Measurements from ENCODE around the gene PACS1.

PACS1 gene

DNA sequence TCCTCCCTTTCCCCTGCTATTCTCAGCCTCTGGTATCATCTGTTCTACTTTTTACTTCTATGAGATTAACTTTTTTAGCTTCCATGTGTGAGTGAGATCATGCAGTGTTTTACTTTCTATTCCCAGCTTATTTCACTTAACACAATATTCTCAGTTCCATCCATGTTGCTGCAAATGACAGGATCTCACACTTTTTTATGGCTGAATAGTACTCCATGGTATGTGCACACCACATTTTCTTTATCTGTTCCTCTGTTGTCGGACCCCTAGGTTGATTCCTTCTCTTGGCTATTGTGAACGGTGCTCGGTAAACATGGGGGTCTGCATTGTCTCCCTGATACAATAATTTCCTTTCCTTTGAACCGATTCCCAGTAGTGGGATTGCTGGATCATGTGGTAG lies 117.4 kb downstream of the PACS1 start:
- no peak for DNase-seq (ENCODE audit: low read depth)

DNA sequence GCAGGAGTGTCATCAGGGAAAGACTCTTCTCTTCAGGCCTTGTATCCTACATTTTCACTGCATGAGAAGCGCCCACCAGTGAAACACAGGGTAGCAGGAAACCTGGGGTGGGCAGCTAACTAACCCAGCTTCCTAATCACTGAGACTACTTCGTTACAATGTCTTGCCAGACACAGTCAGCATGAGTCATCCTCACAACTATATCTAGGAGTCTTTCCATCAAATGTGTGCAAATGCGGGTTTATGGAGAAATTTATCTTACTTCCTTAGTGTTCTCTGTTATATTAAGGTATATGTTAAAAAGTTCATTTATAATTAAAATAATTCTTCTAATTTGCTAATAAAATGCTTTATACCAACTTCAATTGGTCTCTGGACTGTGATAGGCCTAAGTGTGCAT lies 118.5 kb downstream of the PACS1 start:
- DNase-seq (ENCODE audit: low read depth): peak; percentile 78

DNA sequence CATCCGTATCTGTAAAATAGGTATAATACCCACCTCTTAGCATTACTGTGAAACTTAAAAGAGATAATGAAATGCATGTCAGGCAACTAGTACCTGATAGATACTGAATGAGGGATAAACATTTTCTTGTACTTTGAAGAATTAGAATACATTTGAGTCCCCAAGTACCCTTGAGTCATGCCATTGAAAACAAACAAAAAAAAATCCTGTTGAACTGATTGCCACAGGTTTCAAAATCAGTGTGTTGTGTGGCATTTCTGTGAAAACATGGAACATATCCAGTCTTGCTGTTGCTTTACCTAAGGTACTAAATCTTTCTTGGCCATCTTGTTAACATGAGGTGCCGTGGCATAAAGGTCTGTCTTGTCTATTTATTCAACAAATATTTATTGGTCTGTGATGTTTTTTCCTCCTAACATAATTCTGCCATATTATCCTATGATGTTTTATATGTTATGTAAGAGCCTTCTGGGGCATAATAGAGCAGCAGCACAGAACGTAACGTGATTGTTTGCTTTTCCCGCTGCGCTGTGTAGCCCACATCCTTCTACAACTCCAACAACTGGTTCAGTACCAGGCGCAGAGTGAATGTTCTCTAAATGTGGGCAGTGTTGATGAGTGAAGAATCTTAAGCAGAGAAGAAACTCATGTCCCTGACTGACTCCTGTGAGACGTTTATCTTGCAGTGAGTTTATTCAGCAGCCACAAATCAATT lies 119.1 kb downstream of the PACS1 start:
- no peak for DNase-seq (ENCODE audit: low read depth)

DNA sequence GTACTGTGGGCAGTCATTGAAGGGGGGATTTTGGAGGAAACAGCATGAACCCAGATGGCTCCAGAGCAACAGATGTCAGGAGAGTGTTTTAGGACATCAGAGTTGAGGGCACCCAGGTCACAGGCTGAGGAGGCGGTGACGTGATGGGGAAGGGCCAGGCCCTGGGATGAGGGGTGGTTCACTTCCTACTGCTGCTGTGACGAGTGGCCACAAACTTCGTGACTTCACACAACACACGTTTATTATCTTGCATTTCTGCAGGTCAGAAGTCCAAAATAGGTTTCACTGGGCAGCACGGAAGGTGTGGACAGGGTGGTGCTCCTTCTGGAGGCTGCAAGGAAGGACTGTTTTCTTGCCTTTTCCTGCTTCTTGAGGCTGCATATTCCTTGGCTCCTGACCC lies 120.7 kb downstream of the PACS1 start:
- DNase-seq (ENCODE audit: low read depth): no peak

DNA sequence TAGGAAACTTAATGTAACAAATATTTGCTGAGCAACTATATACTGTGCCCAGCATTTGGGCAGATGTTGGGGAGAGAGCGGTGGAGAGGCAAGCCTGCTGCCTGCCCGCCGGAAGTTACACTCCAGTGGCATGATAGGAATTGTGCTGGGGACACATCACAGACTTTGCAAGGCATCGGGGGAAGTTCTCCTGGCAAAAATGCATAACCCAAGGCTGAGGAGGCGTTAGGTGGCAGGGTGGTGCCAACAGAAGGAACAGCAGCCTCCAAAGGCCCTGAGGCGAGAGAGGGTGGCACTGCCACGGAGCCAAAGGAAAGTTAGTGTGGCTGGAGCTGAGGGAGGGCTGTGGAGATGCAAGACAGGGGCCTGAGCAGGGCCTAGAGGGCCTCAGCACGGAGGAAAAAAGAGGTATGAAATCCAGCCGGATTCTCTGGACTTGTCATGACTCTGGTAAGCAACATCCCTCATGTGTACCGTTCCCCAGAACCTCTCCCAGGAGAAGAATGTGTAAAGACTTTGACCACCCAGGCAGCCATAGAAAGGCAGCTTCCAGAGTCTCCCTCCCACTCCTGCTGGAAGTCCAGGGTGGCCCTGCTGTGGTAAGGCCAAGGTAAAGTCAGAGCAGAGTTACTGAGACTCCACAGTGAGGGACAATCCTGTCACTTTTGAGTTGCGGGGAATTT lies 122.2 kb downstream of the PACS1 start:
- DNase-seq (ENCODE audit: low read depth): peak; percentile 57

DNA sequence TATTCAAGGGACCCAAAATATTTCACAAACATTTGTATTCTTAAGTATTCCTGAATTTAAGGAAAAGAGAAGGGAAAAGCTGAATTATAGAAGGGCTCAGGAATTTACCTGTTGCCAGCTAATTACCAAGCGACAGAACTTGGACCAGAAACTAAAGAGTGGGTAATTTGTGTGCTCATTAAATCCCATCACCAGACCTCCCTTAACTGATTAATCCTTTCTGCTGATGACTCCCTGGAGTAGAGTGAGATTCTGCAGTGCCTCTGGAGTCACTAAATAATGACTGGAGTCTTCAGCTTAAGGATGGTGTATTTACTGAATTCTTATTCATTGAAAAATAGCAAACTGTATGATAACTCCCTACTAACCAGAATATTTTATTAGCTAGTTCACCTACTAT lies 124.3 kb downstream of the PACS1 start:
- DNase-seq (ENCODE audit: low read depth): no peak

DNA sequence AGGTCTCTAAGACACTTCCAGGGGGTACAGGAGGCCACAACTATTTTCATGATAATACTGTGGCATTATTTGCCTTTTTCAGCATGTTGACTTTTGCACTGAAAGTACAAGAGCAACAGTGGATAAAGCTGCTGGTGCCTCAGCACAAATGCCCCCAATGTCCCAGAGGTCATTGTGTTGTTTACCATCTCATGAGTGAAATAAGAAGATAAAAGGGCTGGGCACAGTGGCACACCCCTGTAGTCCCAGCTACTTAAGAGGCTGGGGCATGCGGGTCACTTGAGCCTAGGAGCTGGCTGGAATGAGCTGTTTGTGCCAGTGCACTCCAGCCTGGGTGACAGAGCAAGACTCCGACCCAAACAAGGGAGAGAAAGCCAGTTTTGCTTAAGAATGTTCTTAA lies 125.8 kb downstream of the PACS1 start:
- DNase-seq (ENCODE audit: low read depth): no peak

DNA sequence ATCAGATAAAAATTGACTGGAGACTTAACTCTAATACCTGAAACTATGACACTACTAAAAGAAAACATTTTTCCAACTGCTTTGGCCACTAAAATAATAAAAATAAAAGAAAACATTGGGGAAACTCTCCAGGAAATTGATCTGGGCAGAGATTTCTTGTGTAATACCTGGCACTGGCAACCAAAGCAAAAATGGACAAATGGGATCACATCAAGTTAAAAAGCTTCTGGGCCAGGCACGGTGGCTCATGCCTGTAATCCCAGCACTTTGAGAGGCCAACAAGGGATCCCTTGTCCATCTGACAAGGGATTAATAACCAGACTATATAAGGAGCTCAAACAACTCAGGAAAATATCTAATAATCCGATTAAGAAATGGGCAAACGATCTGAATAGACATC lies 133.8 kb downstream of the PACS1 start:
- DNase-seq (ENCODE audit: low read depth): no peak

DNA sequence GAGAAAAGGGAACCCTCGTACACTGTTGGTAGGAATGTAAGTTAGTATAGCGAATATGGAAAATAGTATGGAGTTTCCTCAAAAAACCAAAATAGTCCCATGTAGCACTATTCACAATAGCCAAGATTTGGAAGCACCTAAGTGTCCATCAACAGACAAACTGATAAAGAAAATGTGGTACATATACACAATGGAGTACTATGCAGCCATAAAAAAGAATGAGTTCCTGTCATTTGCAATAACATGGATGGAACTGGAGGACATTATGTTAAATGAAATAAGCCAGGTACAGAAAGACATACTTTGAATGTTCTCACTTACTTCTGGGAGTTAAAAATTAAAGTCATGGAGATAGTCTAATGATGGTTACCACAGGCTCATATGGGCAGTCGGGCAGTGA lies 134.3 kb downstream of the PACS1 start:
- no peak for DNase-seq (ENCODE audit: low read depth)

DNA sequence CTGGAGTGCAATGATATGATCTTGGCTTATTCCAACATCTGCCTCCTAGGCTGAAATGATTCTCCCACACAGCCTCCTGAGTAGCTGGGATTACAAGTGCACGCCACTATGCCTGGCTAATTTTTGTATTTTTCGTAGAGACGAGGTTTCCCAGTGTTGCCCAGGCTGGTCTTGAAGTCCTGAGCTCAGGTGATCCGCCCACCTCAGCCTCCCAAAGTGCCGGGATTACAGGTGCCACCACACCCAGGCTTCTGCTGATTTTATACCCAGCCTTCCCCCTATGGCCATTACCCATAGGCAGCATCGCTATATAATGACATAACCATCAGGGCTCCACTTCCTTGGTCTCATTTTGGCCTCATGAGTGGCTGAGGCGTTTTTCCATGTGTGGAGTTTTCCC lies 137.7 kb downstream of the PACS1 start:
- no peak for DNase-seq (ENCODE audit: low read depth)

DNA sequence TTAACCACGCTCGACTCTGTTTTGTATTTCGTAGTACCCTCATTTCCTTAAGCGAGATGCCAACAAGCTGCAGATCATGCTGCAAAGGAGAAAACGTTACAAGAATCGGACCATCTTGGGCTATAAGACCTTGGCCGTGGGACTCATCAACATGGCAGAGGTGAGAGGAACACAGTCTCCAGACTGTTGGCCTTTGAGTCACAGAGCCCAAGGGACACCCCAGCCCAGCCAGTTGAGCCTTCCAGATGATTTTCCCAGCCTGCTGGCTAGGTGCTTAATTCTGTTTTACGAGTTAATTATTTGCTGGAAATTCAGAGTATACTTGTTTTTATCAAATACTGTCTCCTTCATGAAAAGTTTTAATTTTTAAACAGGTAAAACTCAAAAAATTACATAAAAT lies 141.0 kb downstream of the PACS1 start:
- DNase-seq (ENCODE audit: low read depth): no peak

DNA sequence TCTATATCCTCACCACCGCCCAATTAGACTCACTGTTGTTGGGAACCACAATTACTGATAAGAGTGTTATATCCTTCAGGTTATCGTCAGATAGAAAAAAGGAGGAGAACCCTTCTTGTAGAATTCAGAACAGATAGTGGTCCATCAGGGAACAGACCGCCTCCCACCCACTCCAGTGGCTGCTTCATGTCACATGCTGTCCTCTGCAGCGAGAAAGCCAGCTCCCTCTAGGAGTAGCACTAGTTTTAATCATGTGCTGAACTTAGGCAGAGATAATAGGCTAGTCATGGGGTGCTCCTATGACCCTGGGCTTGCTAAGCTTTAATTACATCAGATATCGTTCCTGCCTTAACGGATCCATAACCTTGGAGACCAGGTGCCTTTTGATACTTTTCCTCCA lies 146.8 kb downstream of the PACS1 start:
- no peak for DNase-seq (ENCODE audit: low read depth)

DNA sequence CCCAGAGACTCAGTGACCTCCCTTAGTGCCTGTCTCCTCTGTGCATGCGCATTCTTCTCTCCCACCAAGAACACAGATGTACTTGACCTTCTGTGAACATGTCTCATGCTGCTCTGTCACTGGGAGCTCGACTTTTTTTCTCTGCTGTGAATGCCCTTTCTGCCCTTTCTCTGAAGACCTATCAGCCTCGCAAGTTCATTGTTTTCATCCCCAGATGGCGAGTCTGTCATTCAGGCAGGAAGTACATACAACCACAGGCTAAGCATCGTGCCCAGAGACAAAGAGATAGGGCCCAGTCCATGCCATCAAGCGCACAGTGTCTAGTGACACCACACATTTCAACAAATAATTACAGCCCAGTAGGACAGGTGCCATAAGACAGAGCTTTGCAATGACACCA lies 148.0 kb downstream of the PACS1 start:
- DNase-seq (ENCODE audit: low read depth): no peak

DNA sequence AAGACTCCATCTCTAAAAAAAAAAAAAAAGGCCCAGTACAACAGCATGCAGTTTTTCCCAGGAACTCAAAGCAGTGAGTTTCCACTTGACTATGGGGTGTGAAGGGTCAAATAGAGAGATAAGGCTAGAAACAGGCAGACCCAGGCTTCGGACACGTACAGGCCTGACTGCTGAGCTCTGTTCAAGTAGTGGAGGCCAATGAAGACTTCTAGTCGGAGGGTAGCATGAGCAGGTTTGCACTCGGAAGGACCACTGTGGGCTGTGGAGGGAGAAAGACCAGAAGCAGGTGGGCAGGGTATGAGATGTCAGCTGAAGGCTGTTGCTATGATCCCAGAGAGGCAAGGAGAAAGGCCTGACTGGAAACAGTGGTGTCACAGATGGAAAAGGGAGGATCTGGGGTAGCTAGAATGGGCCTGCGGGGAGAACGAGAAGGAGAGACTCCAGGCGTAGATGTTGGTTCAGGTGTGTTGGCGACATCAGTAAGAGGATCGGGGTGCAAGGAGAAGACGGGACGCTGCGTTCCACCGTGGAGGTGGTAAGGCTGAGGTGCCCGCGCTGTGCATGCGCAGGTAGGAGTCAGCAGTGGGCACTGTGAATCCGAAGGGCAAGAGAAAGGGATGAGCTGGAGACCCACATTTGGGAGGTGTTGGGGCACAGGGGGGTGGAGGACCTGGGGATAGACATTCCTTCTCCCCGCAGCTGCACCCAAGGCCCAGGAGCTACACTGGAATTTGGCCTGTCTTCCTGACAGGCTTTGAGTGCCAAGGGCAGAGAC lies 149.0 kb downstream of the PACS1 start:
- no peak for DNase-seq (ENCODE audit: low read depth)

DNA sequence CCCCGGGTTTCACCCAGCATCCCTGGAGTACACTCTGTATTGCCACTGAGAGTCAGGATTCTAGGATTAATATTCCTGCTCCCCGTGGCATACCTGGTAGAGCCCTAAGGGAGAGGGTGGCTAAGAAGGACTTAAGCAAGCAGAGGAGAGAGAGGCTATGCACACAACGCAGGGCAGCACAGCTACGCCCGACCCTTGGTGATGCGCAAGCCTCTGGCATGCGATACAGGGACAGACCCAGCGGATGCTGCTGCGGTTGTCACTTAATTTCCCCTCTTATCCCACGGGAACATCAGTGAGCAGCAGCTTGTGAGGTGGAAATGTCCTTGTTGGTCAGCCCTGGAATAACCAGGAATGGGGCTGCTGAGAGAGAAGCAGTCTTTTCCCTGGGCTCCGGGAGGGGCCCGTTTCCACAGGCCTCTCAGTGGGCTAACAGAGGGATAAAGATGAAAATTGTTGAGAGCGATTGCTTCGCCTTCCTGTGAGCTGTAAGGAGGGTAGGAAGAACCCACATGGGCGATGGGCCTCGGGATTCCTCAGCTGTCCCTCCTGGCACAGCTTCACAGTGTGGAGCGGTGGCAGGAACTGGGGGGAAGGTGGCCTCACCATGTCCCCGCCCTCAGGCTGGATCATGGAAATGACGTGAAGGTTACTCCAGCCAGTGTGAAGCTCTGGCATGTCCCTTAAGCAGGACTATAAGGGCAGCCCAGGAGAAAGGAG lies 149.9 kb downstream of the PACS1 start:
- DNase-seq (ENCODE audit: low read depth): no peak

DNA sequence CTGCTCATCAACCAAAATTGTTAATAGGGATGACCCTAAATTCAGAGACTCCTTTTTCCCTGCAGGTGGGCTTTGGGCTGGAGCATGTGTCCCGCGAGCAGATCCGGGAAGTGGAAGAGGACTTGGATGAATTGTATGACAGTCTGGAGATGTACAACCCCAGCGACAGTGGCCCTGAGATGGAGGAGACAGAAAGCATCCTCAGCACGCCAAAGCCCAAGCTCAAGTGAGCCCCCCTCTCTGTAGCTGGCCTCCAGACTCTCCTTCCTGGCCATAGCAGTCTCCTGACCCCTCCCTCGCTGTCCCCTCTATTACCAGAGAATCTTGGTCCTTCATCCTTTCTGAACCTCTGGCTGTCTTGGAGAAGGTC lies 150.5 kb downstream of the PACS1 start:
- no peak for DNase-seq (ENCODE audit: low read depth)

DNA sequence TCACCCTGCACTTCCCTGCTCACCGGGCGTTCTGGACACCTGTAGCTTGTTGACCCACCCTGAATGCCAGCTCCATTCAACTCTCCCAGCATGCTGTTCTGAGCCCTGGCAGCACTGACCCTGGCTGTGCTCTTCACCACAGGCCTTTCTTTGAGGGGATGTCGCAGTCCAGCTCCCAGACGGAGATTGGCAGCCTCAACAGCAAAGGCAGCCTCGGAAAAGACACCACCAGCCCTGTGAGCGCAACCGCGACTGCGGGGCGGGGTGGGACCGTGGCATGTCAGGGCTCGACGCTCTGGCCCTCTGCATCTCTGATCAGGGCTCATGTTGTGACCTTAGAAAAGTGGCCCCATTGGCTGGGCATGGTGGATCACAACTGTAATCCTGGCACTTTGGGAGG lies 150.9 kb downstream of the PACS1 start:
- DNase-seq (ENCODE audit: low read depth): no peak

DNA sequence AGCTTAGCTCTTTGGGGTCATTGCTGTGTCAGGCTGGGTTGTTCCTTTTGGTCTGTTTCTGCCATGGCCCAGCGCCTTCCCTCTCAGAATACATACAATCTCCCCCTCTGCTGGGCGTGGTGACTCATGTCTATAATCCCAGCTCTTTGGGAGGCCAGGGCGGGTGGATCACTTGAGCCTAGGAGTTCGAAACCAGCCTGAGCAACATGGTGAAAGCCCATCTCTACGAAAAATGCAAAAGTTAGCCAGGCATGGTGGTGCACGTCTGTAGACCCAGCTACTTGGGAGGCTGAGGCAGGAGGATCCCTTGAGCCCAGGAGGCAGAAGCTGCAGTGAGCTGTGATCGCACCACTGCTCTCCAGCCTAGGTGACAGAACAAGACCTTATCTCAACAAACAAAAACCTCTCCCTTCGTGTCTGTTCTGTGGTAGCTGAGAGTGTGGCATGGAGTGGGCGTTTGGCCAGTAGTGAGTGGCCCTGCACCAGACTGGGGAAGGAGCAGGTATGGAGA lies 151.7 kb downstream of the PACS1 start:
- DNase-seq (ENCODE audit: low read depth): no peak

DNA sequence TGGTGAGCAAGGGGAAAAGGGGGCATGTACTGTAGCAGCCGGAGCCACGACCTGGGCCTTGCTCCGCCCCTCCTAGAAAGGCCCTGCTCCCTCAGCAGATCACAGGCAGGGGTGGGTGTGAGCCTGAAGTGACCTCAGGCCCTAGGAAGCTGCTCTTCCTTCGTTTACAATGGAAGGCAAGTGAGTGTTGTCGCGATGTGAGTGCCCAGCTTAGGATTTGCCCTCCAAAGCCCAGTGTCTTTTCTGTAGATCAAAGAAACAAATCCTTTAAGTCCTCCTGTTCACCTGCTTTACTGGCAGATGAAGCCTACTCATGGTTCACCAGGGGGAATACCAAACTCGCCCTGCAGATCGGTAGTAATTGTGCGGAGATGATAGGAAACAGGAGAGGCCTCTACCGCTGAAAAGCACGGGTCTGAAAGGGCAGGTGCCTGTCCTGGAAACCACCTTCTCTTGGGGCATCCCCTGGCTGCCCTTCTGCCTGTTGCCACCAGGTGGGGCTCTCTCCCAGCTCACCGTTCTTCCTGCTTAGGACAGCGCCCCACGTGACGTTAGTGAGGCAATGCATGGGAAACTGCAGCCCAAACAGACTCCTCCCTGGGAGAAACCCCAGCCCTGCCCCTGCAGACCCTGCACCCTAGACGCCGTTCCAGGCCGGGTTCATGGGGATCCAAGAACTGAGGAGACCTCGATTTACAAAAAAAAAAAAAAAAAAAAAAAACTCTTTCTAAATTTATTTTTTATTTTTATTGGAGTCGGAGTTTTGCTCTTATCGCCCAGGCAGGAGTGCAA lies 152.5 kb downstream of the PACS1 start:
- DNase-seq (ENCODE audit: low read depth): peak; percentile 89

DNA sequence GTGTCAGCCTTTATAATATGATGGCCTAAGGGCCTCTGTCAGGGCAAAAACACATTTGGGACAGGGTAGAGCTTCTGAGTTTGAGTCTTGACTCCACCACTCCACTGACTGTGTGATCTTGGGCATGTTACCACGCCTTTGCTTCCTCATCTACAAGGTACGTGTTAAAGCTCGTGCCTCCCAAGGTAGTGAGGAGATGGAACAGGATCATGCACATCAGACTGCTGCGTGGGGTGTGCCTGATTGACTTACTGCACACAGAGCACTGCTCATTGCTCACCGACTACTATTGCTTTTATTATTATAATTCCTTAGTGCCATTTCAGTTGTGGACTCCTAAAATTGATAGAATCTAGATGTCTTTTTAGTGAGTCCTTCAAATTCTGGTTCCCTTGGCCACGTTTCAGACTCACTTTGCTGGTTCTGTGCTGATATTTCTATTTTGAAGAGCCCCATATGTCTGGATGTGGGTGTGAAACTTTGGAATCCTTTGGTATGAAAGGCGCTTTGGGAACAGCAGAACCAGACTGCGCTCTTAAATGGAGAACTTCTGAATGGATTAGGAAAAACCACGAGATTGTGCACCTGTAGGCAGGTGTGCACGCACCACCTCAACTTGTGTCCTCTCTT lies 154.3 kb downstream of the PACS1 start:
- no peak for DNase-seq (ENCODE audit: low read depth)

DNA sequence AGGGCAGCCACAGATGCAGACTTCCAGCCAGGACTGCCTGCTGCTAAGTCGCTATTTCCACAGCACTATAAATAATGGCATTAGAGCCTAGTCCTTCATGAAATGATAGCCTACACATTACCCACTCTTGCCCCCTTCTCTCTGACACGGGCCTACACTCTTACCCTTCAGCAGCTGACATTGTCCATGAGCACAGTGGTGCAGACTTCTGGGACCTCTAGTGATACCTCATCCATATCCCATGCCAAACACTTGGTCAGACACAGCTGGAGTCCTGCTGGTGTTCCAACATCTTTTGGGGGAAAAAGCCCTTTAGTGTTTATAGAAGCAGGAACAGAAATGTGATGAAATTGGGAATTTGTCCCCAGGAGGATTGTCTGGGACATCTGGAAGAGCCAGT lies 155.0 kb downstream of the PACS1 start:
- DNase-seq (ENCODE audit: low read depth): no peak

Data from EH (cell line).